Body of pancreas (tissue), 4 donors: Measurements from ENCODE around the gene CA9. TPM values are rescaled to one million over a fixed set of nuclear protein-coding genes. Genes with fewer than 3 reads are reported as not detected.

Experiments
- ATAC-seq: fragments of 150-250 bp; one replicate; pipeline ENCODE4 v1.9.1; 2016
- DNase-seq, 4 donors: peaks; one replicate each; pipeline ENCODE4 v3.0.0-alpha.2; 2019
- H3K27ac ChIP-seq, 4 donors: fragments of 200-600 bp; sonication (generic); 1 replicate in 3 of 4; 2 replicates in 1 of 4; pipeline versions ENCODE4 v1.5.1 to v1.6.1; 2016 to 2019; ENCODE audit warnings: mild to moderate bottlenecking in 1 of 4, mixed read lengths in 1 of 4, moderate library complexity in 1 of 4
- H3K27me3 ChIP-seq, 2 donors: fragments of 200-600 bp; sonication (generic); one replicate each; pipeline ENCODE4 v1.6.0; 2016; ENCODE audit warnings: mild to moderate bottlenecking in 1 of 2
- H3K36me3 ChIP-seq, 2 donors: fragments of 200-600 bp; sonication (generic); replicated peaks in 1 of 2; 2 replicates each; pipeline ENCODE4 v1.5.1; 2016; ENCODE audit warnings: low read depth in 2 of 2; ENCODE audit not compliant: insufficient read depth in 1 of 2
- H3K4me1 ChIP-seq: fragments of 200-600 bp; sonication (generic); one replicate; pipeline ENCODE4 v1.6.0; 2016
- H3K4me3 ChIP-seq, 2 donors: fragments of 200-600 bp; sonication (generic); 1 replicate in 1 of 2; 2 replicates in 1 of 2; pipeline ENCODE4 v1.5.1; 2016 to 2019
- H3K9me3 ChIP-seq, 3 donors: fragments of 200-600 bp; sonication (generic); 1 replicate in 2 of 3; 2 replicates in 1 of 3; pipeline ENCODE4 v1.5.1; 2016
- CTCF ChIP-seq, 7 experiments: fragments of 450-650 bp in 4 of 7; fragments of 200-600 bp in 3 of 7; sonication (generic) in 3 of 7; IDR thresholded peaks; one replicate each; pipeline ENCODE4 v1.5.1; 2016 to 2019; ENCODE audit warnings: antibody characterized with exemption in 7 of 7
- POLR2A ChIP-seq, 3 donors: fragments of 450-650 bp; IDR thresholded peaks; one replicate each; pipeline ENCODE4 v1.6.1; 2016; ENCODE audit warnings: antibody characterized with exemption in 3 of 3, mild to moderate bottlenecking in 2 of 3
- WGBS, 2 donors: methylation state at CpG; one replicate each; pipeline ENCODE4 v1.1.5; 2017; 5-methylcytosine and 5-hydroxymethylcytosine counted together
- intact Hi-C: fragments of 100-400 bp; cut with DNase I; formaldehyde crosslinking; loops from one replicate; pipeline ENCODE4 v1.15.1; 2023
- total RNA-seq, 2 donors: library from RNA; depleted of rRNA; stranded (reverse); fragments of >200 nt; gene quantifications; one replicate each; pipeline ENCODE4 v1.1.0, GENCODE V29; 2016

The CA9 gene
- total RNA-seq, 2 donors from 2014 or later = 2.6 to 21.8 TPM

DNA sequence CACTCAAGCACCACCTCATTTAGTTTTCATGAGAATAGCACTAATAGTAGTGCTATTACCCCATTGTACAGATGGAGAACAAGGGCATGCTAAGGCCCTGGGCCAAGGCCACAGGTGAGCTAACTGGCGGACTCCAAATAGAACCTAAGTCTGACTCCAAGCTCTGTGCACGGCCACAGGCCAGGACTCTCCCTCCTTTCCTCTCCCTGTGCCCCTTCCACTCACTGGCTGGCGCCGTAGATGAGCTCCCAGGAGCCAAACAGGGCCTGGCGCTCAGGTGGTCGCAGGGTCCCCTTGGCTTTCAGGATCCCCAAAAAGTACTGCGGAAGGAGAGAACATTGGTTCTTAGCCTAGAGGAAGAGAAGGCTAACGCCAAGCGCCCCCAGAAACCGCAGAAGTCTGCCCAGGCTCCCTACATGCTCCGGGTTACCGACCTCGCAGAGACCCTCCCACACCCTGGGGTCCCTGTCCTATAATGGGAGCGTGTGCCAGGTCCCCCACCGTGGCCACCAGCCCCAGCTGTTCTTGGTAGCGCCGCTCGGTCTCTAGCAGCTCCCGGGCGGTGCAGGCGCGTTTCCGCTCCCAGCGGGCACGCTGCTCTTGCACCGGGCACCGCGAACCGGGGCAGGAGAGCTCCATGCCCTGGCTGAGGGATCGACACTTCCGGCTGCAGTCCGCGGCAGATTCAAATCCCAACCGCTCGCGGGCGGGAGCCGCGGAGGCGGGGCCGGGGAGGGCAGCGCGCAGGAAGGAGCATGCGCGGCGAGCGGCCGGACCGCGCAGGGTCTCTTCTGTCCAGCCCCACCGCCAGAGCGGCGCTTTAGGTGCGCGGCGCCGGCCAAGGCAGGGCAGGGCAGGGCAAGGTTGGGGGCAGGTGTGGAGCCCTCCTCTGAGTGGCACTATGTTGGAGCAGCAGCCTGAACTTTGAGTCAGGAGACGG is 8.9 kb upstream of the CA9 start, which contains the start of gene ARHGEF39:
Gene ARHGEF39 (minus strand): TSS at position 665 of the 940 bp plus-strand sequence. CDS start 26 bp downstream, at position 639.
- peak; percentile 13 to 66 (median 47) for TF ChIP-seq POLR2A (IDR thresholded peaks at IDR 0.05)
- TF ChIP-seq CTCF (IDR thresholded peaks at IDR 0.05) = peak in 5 of 7 experiments; percentile 14 to 41 (median 33)
- 5 to 22% methylated on average over 11 to 58 of the region's 58 CpGs for WGBS, 2 donors
- H3K27me3 ChIP-seq = no peaks in the 10 kb centered on the region
- peak; percentile 87 for ATAC-seq
- H3K27ac ChIP-seq = peak within 1 kb of the TSS; percentile 3 to 72 (median 37)
- peak; percentile 85 to 88 (median 86) for DNase-seq
- no peaks in the 10 kb centered on the region for H3K36me3 ChIP-seq
- peaks cover 49% of the 10 kb centered on the region for H3K4me1 ChIP-seq
- H3K9me3 ChIP-seq = no peaks in the 10 kb centered on the region
- intact Hi-C loops = loop anchor here (5.0 kb wide), 1 partner anchor 32 kb away; no protein-coding TSS in a partner anchor
- H3K4me3 ChIP-seq = peak within 1 kb of the TSS in 1 of 2 donors; percentile 12

- peak overlapping the region; percentile 3 to 72 (median 30) for H3K27ac ChIP-seq
- ATAC-seq = no peak
- DNase-seq = no peak
- 33 to 35% methylated on average over 5 of the region's 5 CpGs for WGBS, 2 donors
- TF ChIP-seq POLR2A (IDR thresholded peaks at IDR 0.05) (no peak), CTCF (IDR thresholded peaks at IDR 0.05) (no peak)
- no peaks in the 10 kb centered on the region for H3K9me3 ChIP-seq
- H3K4me3 ChIP-seq = no peak overlapping the region
- H3K36me3 ChIP-seq = no peaks in the 10 kb centered on the region
- H3K27me3 ChIP-seq = no peaks in the 10 kb centered on the region
- intact Hi-C loops = no loop called here
- H3K4me1 ChIP-seq = peaks cover 49% of the 10 kb centered on the region
These were observed 8.3 kb upstream of the CA9 start for GRCh38 chr9:35665471-35665818.

GRCh38 chr9:35666045-35666444 is 7.7 kb upstream of the CA9 start:
- ATAC-seq (no peak), DNase-seq (no peak)
- H3K4me1 ChIP-seq = peaks cover 45% of the 10 kb centered on the region
- intact Hi-C loops = no loop called here
- H3K9me3 ChIP-seq = no peaks in the 10 kb centered on the region
- WGBS, 2 donors = 61 to 67% methylated on average over 1 of the region's 1 CpG
- no peaks in the 10 kb centered on the region for H3K36me3 ChIP-seq
- no peaks in the 10 kb centered on the region for H3K27me3 ChIP-seq
- no peak overlapping the region for H3K27ac ChIP-seq
- H3K4me3 ChIP-seq = no peak overlapping the region
- no peak for TF ChIP-seq CTCF (IDR thresholded peaks at IDR 0.05)
- no peak for TF ChIP-seq POLR2A (IDR thresholded peaks at IDR 0.05)

GRCh38 chr9:35666549-35666948 is 7.2 kb upstream of the CA9 start:
- DNase-seq (no peak), ATAC-seq (no peak)
- Histone ChIP-seq H3K4me1 (peaks cover 41% of the 10 kb centered on the region), H3K27ac (no peak overlapping the region), H3K9me3 (no peaks in the 10 kb centered on the region), H3K4me3 (no peak overlapping the region), H3K36me3 (no peaks in the 10 kb centered on the region), H3K27me3 (no peaks in the 10 kb centered on the region)
- 85 to 91% methylated on average over 5 of the region's 5 CpGs for WGBS, 2 donors
- intact Hi-C loops = no loop called here
- TF ChIP-seq POLR2A (IDR thresholded peaks at IDR 0.05) = no peak
- TF ChIP-seq CTCF (IDR thresholded peaks at IDR 0.05) = no peak
